Coronary artery (tissue), 2 donors: ENCODE data around the gene HS1BP3.

Experiments used
- DNase-seq: peaks from one replicate; pipeline ENCODE4 v3.0.0-alpha.2; 2017; ENCODE audit warnings: low spot score
- H3K27ac ChIP-seq, 2 donors: fragments of 200-600 bp; sonication (generic); one replicate each; pipeline ENCODE4 v1.5.1; 2016 to 2019
- H3K4me3 ChIP-seq: fragments of 200-600 bp; sonication (generic); 2 replicates; pipeline ENCODE4 v1.5.1; 2016; ENCODE audit warnings: mild to moderate bottlenecking, moderate library complexity
- CTCF ChIP-seq: fragments of 200-600 bp; sonication (generic); IDR thresholded peaks from one replicate; pipeline ENCODE4 v1.5.1; 2019; ENCODE audit warnings: antibody characterized with exemption

Gene HS1BP3

GRCh38 chr2:20653695-20654534 lies 3.0 kb upstream of the HS1BP3 start:
- Histone ChIP-seq H3K4me3 (no peak overlapping the region), H3K27ac (no peak overlapping the region)
- TF ChIP-seq CTCF, result no peak
- no peak for DNase-seq

- H3K27ac ChIP-seq, result no peak overlapping the region
- no peak for TF ChIP-seq CTCF
- DNase-seq, result no peak
- H3K4me3 ChIP-seq, result no peak overlapping the region
Observed at GRCh38 chr2:20652673-20653575, 2.0 kb upstream of the HS1BP3 start.

- Histone ChIP-seq H3K27ac (peak overlapping the region; percentile 86 to 95), H3K4me3 (no peak overlapping the region)
- DNase-seq, result no peak
- TF ChIP-seq CTCF, result no peak
Observed at GRCh38 chr2:20652141-20652540, 1.2 kb upstream of the HS1BP3 start.

GRCh38 chr2:20651731-20652099 lies 817 bp upstream of the HS1BP3 start:
- no peak for DNase-seq

GRCh38 chr2:20650393-20650876 lies 463 bp downstream of the HS1BP3 start:
- Histone ChIP-seq H3K27ac (peak overlapping the region; percentile 86 to 95), H3K4me3 (peak overlapping the region; percentile 99)
- no peak for DNase-seq
- TF ChIP-seq CTCF, result no peak

More at GRCh38 chr2:20651731-20652099, 817 bp upstream of the HS1BP3 start:
- peak overlapping the region; percentile 86 to 95 for H3K27ac ChIP-seq
- TF ChIP-seq CTCF, result no peak
- H3K4me3 ChIP-seq, result peak overlapping the region; percentile 99

- Histone ChIP-seq H3K4me3 (peak overlapping the region; percentile 99), H3K27ac (peak overlapping the region; percentile 86 to 95)
- TF ChIP-seq CTCF, result no peak
- no peak for DNase-seq
Observed at GRCh38 chr2:20649976-20650375, 922 bp downstream of the HS1BP3 start.
